ENCODE data around the gene NFIA.

- TF ChIP-seq CTCF (conservative IDR thresholded peaks at IDR 0.05 in 1 of 2, IDR thresholded peaks at IDR 0.05 in 1 of 2; ENCODE audit: extremely low read depth in 1 of 2, insufficient read depth in 1 of 2, low read depth in 1 of 2, low read length in 2 of 2) (no peak), EZH2 (IDR thresholded peaks at IDR 0.05; ENCODE audit: borderline replicate concordance, low read length) (no peak)
These were observed 370.0 kb downstream of the NFIA start for GRCh38 chr1:61452176-61453035.
